ENCODE results near the gene SGK1.

DNA sequence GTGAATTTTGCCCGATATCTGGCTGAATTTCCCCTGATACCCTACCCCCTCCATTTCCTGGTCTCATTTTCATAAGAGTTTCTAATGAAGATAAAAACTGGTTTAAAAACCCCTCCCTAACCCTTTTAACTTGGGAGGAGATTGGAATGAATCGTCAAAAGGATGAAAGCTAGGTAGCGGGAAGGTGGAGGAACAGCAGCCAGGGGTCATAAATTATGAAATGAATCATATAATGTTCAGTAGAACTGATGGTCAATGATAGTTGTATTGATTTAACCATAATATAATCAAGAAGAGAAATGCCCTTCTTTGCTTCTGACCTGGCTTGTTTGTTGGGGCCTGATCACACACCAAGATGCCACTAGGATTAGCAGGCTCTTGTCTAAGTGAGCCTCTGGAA lies 38.5 kb upstream of the SGK1 start:
- TF ChIP-seq CTCF (IDR thresholded peaks at IDR 0.05; ENCODE audit: poor library complexity) (no peak), EZH2phosphoT487 (IDR thresholded peaks at IDR 0.05; ENCODE audit: low read depth, severe bottlenecking, unreplicated experiment) (no peak)

All from hepatocyte (in vitro differentiated cells).